Heart right ventricle (tissue), 16 donors: Measurements from ENCODE around the gene DYSF. TPM values are rescaled to one million over a fixed set of nuclear protein-coding genes. Genes with fewer than 3 reads are reported as not detected.

ENCODE experiments used
- ATAC-seq, 8 donors: fragments of 200-7000 bp; cut with Tn5 transposase; one replicate each; pipeline ENCODE4 v1.9.1; 2020; ENCODE audit warnings: mild to moderate bottlenecking in 8 of 8, moderate library complexity in 8 of 8, moderate number of reproducible peaks in 1 of 8
- DNase-seq, 2 donors: peaks; one replicate each; pipeline ENCODE4 v3.0.0-alpha.2; 2020
- H3K27ac ChIP-seq, 10 donors: fragments of 200-600 bp; sonication (generic) in 2 of 10; one replicate each; pipeline versions ENCODE4 v1.5.0 to v1.8.0; 2020 to 2022; ENCODE audit warnings: mild to moderate bottlenecking in 3 of 10
- H3K27me3 ChIP-seq, 7 donors: fragments of 200-600 bp; one replicate each; pipeline ENCODE4 v1.8.0; 2021 to 2022; ENCODE audit warnings: mild to moderate bottlenecking in 2 of 7
- H3K36me3 ChIP-seq, 9 donors: fragments of 200-600 bp; sonication (generic) in 1 of 9; one replicate each; pipeline versions ENCODE4 v1.5.0 to v1.8.0; 2020 to 2022; ENCODE audit warnings: mild to moderate bottlenecking in 2 of 9
- H3K4me1 ChIP-seq, 9 donors: fragments of 200-600 bp; sonication (generic) in 1 of 9; one replicate each; pipeline versions ENCODE4 v1.5.0 to v1.8.0; 2020 to 2022; ENCODE audit warnings: mild to moderate bottlenecking in 4 of 9
- H3K4me3 ChIP-seq, 10 donors: fragments of 200-600 bp; sonication (generic) in 2 of 10; one replicate each; pipeline versions ENCODE4 v1.5.0 to v1.8.0; 2020 to 2022; ENCODE audit warnings: mild to moderate bottlenecking in 7 of 10, moderate library complexity in 2 of 10
- H3K9me3 ChIP-seq, 11 donors: fragments of 200-600 bp in 10 of 11; sonication (generic) in 2 of 11; one replicate each; pipeline versions ENCODE4 v1.5.0 to v1.8.0; 2013 to 2022; ENCODE audit warnings: mild to moderate bottlenecking in 2 of 11, control low read depth in 1 of 11, moderate library complexity in 1 of 11
- WGBS, 2 donors: extraction: QIAGEN DNeasy Blood & Tissue Kit; methylation state at CpG; one replicate each; pipeline ENCODE4 v1.1.7; 2013; ENCODE audit warnings: inconsistent platforms in 1 of 2; 5-methylcytosine and 5-hydroxymethylcytosine counted together
- intact Hi-C, 10 donors: fragments of 100-400 bp; cut with DNase I; formaldehyde crosslinking; loops; one replicate each; pipeline versions ENCODE4 v1.11.1 to v1.14.2; 2022
- polyA plus RNA-seq, 2 donors: library from polyadenylated mRNA; stranded (reverse); fragments of 200-250 nt; gene quantifications; one replicate each; pipeline ENCODE4 v1.2.3, GENCODE V29; 2013
- total RNA-seq, 10 donors: library from RNA; stranded (reverse); fragmentation: NEBNext Ultra II Directional in 3 of 10; extraction: Animal tissue kit (Norgen Biotek cat#: 25700) in 3 of 10; gene quantifications; one replicate each; pipeline versions ENCODE4 v1.2.1 to v1.2.4, GENCODE V29; 2021 to 2023
- TF ChIP-seq, protein P1 (sequence below), 9 donors: fragments of 200-600 bp; sonication (generic) in 2 of 9; IDR thresholded peaks; one replicate each; pipeline versions ENCODE4 v1.5.0 to v1.8.0; 2021 to 2022; ENCODE audit warnings: antibody characterized with exemption in 9 of 9, mild to moderate bottlenecking in 5 of 9, moderate library complexity in 1 of 9
- donor health status: Arrhythmogenic right ventricular cardiomyopathy.
- donor health status: ischemic (EF 13 %, LVEDD 7.1; RV severe dilation, severe dysfunction).
- donor health status: healthy with polysubstance abuse.
- donor health status: DM: no; HTN: yes; CAD: no.
- donor health status: DM: no; HTN: no; CAD: no.
- donor health status: ischemic (EF 25% LVEDD 6.9; RV normal size, moderate dysfunction).
- donor health status: ischemic (EF 25% LVEDD 5.7; RV mildly dilated, moderate dysfunction).
- donor health status: healthy.
- donor health status: DM: yes; HTN: yes; CAD: no.
- donor health status: Ischemic cardiomyopathy.
- donor health status: ischemic (EF 35%, LVEDD 5.7; RV mildly dilated, moderate dysfunction).
- donor health status: nonischemic (EF 11% LVEDD 7.7; RV severe dilation, severe dysfunction).
- donor health status: DM: yes; HTN: yes; CAD: no.
- donor health status: PGD.
- donor health status: ischemic (EF 29% LVEDD 5.4; RV normal size, mild dysfunction).
- donor health status: nonischemic (EF 23%, LVEDD 6.1; RV moderate dilation, normal function).

The DYSF gene
- total and polyA plus RNA-seq, 12 donors: 20.6 to 100 (median 64.8) TPM

DNA sequence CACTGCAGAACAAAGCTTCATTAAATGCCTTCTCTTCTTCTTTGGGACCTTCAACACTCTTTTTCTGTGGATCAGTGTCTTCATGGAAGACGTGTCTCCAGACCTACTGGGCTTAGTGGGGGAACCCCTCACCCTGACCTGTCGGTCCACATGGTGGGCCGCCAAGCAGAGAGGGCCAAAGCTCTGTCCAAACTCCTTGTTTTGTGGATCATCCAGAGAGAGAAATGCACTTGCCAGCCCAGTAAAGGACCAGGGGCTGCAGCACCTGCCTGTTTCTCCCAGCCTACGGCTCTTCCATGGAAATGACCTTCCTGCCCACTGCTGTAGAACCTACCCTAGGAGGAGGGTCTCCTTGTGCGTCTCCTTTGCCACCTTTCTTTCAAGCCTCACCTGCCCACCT lies 25.9 kb downstream of the DYSF start:
- Histone ChIP-seq H3K36me3 (peaks cover 0 to 39% (median 6%) of the 10 kb centered on the region in 9 donors), H3K4me3 (no peak overlapping the region)
- no peak for ATAC-seq

DNA sequence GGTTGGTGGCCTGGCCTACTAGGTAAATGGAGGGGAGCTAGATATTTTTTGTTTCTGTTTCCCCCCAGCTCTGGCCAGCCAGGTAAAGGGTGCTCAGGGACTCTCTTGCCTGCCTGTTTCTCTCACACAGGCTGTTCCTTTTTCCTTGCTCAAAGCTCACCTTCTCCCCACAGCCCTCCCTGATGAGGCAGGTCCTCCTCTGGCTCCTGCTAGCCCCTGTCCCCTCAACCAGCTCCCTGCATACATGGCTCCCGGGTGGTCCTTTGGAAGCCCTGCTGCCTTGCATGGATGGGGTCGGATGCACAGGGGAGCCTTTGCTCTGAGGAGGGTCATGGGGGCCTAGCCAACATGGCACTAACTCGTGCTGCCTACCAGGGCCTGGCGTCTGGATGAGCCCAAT lies 27.8 kb downstream of the DYSF start:
- peaks cover 0 to 56% (median 6%) of the 10 kb centered on the region in 9 donors for H3K36me3 ChIP-seq

More for the DNA sequence above, 25.9 kb downstream of the DYSF start:
- TF ChIP-seq, protein P1, sequence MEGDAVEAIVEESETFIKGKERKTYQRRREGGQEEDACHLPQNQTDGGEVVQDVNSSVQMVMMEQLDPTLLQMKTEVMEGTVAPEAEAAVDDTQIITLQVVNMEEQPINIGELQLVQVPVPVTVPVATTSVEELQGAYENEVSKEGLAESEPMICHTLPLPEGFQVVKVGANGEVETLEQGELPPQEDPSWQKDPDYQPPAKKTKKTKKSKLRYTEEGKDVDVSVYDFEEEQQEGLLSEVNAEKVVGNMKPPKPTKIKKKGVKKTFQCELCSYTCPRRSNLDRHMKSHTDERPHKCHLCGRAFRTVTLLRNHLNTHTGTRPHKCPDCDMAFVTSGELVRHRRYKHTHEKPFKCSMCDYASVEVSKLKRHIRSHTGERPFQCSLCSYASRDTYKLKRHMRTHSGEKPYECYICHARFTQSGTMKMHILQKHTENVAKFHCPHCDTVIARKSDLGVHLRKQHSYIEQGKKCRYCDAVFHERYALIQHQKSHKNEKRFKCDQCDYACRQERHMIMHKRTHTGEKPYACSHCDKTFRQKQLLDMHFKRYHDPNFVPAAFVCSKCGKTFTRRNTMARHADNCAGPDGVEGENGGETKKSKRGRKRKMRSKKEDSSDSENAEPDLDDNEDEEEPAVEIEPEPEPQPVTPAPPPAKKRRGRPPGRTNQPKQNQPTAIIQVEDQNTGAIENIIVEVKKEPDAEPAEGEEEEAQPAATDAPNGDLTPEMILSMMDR (IDR thresholded peaks at IDR 0.05): no peak
- no peak overlapping the region for H3K27ac ChIP-seq
- intact Hi-C loops: no loop called here
- DNase-seq: no peak
- peaks cover 3 to 46% (median 42%) of the 10 kb centered on the region in 9 donors for H3K4me1 ChIP-seq
- H3K27me3 ChIP-seq: no peaks in the 10 kb centered on the region
- WGBS, 2 donors: 90 to 96% methylated on average over 5 of the region's 5 CpGs
- H3K9me3 ChIP-seq: no peaks in the 10 kb centered on the region

DNA sequence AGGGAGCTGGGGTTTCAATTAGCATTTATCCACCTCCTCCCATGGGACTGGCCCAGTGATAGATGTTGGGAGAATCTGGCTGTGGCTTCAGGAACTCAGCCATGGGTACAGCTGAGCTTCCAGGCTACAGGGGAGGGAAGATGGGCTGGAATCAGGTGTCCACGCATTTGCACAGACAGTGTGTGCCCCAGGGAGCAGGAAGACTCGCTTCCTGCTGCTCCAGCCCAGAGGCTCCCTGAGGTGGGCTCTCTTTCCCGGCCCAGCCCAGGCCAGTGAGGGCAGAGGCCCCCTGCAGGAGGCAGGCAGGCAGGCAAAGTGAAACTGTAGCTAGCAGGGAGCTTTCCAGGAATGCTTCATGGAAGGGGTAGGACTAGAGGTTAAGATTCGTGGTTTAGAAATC lies 28.7 kb downstream of the DYSF start:
- DNase-seq: no peak
- no peak for ATAC-seq
- H3K9me3 ChIP-seq: no peaks in the 10 kb centered on the region
- H3K4me3 ChIP-seq: no peak overlapping the region
- no peaks in the 10 kb centered on the region for H3K27me3 ChIP-seq
- 60 to 68% methylated on average over 4 of the region's 4 CpGs for WGBS, 2 donors
- H3K27ac ChIP-seq: no peak overlapping the region
- peaks cover 5 to 27% (median 14%) of the 10 kb centered on the region in 9 donors for H3K4me1 ChIP-seq
- intact Hi-C loops: loop anchor here in 1 of 10 donors (10.0 kb wide), 1 partner anchor 2003 kb away; no protein-coding TSS in a partner anchor
- TF ChIP-seq, protein P1 (IDR thresholded peaks at IDR 0.05): no peak
- H3K36me3 ChIP-seq: peaks cover 0 to 64% (median 6%) of the 10 kb centered on the region in 9 donors

More for the DNA sequence above, 27.8 kb downstream of the DYSF start:
- WGBS, 2 donors: 94 to 96% methylated on average over 4 of the region's 4 CpGs
- DNase-seq: no peak
- Histone ChIP-seq H3K27me3 (no peaks in the 10 kb centered on the region), H3K4me1 (peaks cover 3 to 28% (median 23%) of the 10 kb centered on the region in 9 donors), H3K9me3 (no peaks in the 10 kb centered on the region), H3K27ac (no peak overlapping the region), H3K4me3 (no peak overlapping the region)
- no peak for ATAC-seq
- TF ChIP-seq, protein P1 (IDR thresholded peaks at IDR 0.05): no peak
- intact Hi-C loops: loop anchor here in 1 of 10 donors (10.0 kb wide), 1 partner anchor 2004 kb away; no protein-coding TSS in a partner anchor

DNA sequence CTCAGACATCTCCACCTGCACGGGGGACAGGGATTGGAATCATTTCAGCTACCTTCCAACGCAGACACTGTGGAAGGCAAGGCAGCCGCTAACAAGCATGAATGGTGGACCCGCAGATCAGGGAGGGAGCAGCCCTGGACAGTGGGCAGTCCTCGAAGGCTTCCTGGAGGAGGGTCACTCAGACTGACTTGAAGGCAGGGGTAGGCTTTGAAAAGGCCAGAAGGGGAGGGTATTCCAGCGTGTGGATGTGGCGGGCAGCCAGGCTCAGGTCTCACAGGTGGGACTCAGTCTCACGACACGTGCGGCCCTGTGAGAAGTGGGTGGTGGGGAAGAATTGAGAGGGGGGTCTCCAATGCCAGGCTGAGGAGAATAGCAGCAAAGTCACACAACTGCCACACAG lies 29.9 kb downstream of the DYSF start:
- DNase-seq: no peak
- 84 to 96% methylated on average over 10 of the region's 10 CpGs for WGBS, 2 donors
- H3K36me3 ChIP-seq: peaks cover 0 to 67% (median 6%) of the 10 kb centered on the region in 9 donors
- H3K4me3 ChIP-seq: no peak overlapping the region
- peak overlapping the region in 1 of 10 donors; percentile 20 for H3K27ac ChIP-seq
- H3K9me3 ChIP-seq: no peaks in the 10 kb centered on the region
- ATAC-seq: no peak
- TF ChIP-seq, protein P1 (IDR thresholded peaks at IDR 0.05): no peak
- intact Hi-C loops: loop anchor here in 1 of 10 donors (10.0 kb wide), 1 partner anchor 2002 kb away; no protein-coding TSS in a partner anchor
- H3K4me1 ChIP-seq: peaks cover 0 to 19% (median 6%) of the 10 kb centered on the region in 9 donors
- H3K27me3 ChIP-seq: no peaks in the 10 kb centered on the region
